Upper lobe of right lung (tissue), 1 donor: Measurements from ENCODE around the gene PPP1R2. TPM values are rescaled to one million over a fixed set of nuclear protein-coding genes. Genes with fewer than 3 reads are reported as not detected.

Experiments
- ATAC-seq: fragments of 200-7000 bp; cut with Tn5 transposase; one replicate; pipeline ENCODE4 v1.9.1; 2020; ENCODE audit warnings: mild to moderate bottlenecking, moderate library complexity
- DNase-seq: peaks from one replicate; pipeline ENCODE4 v3.0.0-alpha.2; 2020
- H3K27ac ChIP-seq: fragments of 200-600 bp; one replicate; pipeline ENCODE4 v1.8.0; 2022
- H3K27me3 ChIP-seq: fragments of 200-600 bp; one replicate; pipeline ENCODE4 v1.8.0; 2022; ENCODE audit warnings: mild to moderate bottlenecking
- H3K36me3 ChIP-seq: fragments of 200-600 bp; one replicate; pipeline ENCODE4 v1.8.0; 2022
- H3K4me1 ChIP-seq: fragments of 200-600 bp; one replicate; pipeline ENCODE4 v1.8.0; 2022
- H3K4me3 ChIP-seq: fragments of 200-600 bp; one replicate; pipeline ENCODE4 v1.8.0; 2022; ENCODE audit warnings: mild to moderate bottlenecking
- H3K9me3 ChIP-seq: fragments of 200-600 bp; one replicate; pipeline ENCODE4 v1.8.0; 2022
- intact Hi-C: fragments of 100-400 bp; cut with DNase I; formaldehyde crosslinking; loops from one replicate; pipeline ENCODE4 v1.11.0; 2022
- total RNA-seq: library from RNA; stranded (reverse); fragmentation: NEBNext Ultra II Directional; extraction: Animal tissue kit (Norgen Biotek cat#: 25700); gene quantifications from one replicate; pipeline ENCODE4 v1.2.1, GENCODE V29; 2021
- TF ChIP-seq, protein P1 (sequence below): fragments of 200-600 bp; IDR thresholded peaks from one replicate; pipeline ENCODE4 v1.8.0; 2022; ENCODE audit warnings: antibody characterized with exemption
- donor health status: DM: no; HTN: yes; CAD: no; lungs with severe emphysema.

Gene PPP1R2
- total RNA-seq, 1 donor from 2014 or later = 46.3 TPM

- no peaks in the 10 kb centered on the region for H3K36me3 ChIP-seq
- no peaks in the 10 kb centered on the region for H3K4me1 ChIP-seq
- TF ChIP-seq, protein P1, sequence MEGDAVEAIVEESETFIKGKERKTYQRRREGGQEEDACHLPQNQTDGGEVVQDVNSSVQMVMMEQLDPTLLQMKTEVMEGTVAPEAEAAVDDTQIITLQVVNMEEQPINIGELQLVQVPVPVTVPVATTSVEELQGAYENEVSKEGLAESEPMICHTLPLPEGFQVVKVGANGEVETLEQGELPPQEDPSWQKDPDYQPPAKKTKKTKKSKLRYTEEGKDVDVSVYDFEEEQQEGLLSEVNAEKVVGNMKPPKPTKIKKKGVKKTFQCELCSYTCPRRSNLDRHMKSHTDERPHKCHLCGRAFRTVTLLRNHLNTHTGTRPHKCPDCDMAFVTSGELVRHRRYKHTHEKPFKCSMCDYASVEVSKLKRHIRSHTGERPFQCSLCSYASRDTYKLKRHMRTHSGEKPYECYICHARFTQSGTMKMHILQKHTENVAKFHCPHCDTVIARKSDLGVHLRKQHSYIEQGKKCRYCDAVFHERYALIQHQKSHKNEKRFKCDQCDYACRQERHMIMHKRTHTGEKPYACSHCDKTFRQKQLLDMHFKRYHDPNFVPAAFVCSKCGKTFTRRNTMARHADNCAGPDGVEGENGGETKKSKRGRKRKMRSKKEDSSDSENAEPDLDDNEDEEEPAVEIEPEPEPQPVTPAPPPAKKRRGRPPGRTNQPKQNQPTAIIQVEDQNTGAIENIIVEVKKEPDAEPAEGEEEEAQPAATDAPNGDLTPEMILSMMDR = no peak
- H3K4me3 ChIP-seq = no peak overlapping the region
- DNase-seq (no peak), ATAC-seq (no peak)
- intact Hi-C loops = no loop called here
- no peak overlapping the region for H3K27ac ChIP-seq
- H3K27me3 ChIP-seq = peaks cover 11% of the 10 kb centered on the region
- H3K9me3 ChIP-seq = no peaks in the 10 kb centered on the region
Measured at GRCh38 chr3:195563317-195563716, 20.2 kb upstream of the PPP1R2 start.

- ATAC-seq (peak; percentile 21), DNase-seq (no peak)
- intact Hi-C loops = no loop called here
- Histone ChIP-seq H3K9me3 (no peaks in the 10 kb centered on the region), H3K4me3 (no peak overlapping the region), H3K4me1 (no peaks in the 10 kb centered on the region), H3K27me3 (peaks cover under 1% of the 10 kb centered on the region), H3K27ac (no peak overlapping the region), H3K36me3 (no peaks in the 10 kb centered on the region)
- TF ChIP-seq, protein P1 = no peak
Measured at GRCh38 chr3:195559723-195560409, 16.7 kb upstream of the PPP1R2 start.

DNA sequence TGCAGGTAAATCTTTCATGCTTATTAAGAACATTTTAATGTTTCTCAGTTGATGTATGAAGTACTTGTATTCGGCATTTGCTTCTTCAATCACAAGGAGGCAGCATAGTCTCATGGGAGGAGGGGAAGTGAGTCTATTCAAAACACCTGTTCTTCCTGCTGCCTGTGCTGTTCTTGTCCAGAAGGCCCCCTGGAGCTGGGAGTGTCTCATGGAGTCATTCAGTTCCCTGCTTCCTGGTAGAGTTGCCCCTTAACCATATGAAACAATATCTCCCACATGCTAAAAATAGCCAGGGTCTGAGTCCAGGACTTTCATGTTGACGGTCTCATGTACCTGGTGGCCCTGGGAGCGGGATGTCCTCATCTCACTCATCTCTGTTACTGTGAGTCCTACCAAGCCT lies 15.5 kb upstream of the PPP1R2 start:
- H3K4me1 ChIP-seq = no peaks in the 10 kb centered on the region
- no peak for DNase-seq
- ATAC-seq = peak; percentile 58
- H3K9me3 ChIP-seq = no peaks in the 10 kb centered on the region
- no peak overlapping the region for H3K27ac ChIP-seq
- H3K4me3 ChIP-seq = no peak overlapping the region
- intact Hi-C loops = no loop called here
- no peaks in the 10 kb centered on the region for H3K36me3 ChIP-seq
- no peaks in the 10 kb centered on the region for H3K27me3 ChIP-seq
- TF ChIP-seq, protein P1 = peak; percentile 40

DNA sequence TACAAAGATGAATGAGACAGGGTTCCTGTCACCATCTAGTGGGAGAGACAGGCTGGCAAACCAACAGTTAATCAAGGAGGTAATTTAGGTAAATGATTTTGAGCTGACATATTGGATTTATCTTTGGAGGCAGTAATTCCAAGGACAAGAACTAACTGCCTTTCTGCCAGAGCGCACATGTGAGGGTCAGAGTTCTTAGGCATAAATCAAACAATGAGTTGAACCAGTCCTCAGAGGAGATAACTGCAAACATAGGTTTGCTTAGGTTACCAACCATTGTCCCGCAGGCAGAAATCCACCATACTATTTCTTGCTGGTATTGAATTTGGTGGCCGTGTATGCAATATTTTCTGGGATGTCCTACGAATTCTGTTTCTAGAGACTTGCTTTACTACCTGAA lies 14.2 kb upstream of the PPP1R2 start:
- Histone ChIP-seq H3K4me1 (no peaks in the 10 kb centered on the region), H3K27me3 (no peaks in the 10 kb centered on the region), H3K9me3 (no peaks in the 10 kb centered on the region), H3K36me3 (no peaks in the 10 kb centered on the region), H3K4me3 (no peak overlapping the region), H3K27ac (no peak overlapping the region)
- DNase-seq = no peak
- TF ChIP-seq, protein P1 = no peak
- intact Hi-C loops = no loop called here
- ATAC-seq = no peak

GRCh38 chr3:195556390-195556789 lies 13.3 kb upstream of the PPP1R2 start:
- no peaks in the 10 kb centered on the region for H3K9me3 ChIP-seq
- no peak overlapping the region for H3K4me3 ChIP-seq
- no peak overlapping the region for H3K27ac ChIP-seq
- DNase-seq = no peak
- no peaks in the 10 kb centered on the region for H3K4me1 ChIP-seq
- H3K36me3 ChIP-seq = no peaks in the 10 kb centered on the region
- no peaks in the 10 kb centered on the region for H3K27me3 ChIP-seq
- TF ChIP-seq, protein P1 = peak; percentile 36
- intact Hi-C loops = no loop called here
- ATAC-seq = peak; percentile 65

GRCh38 chr3:195555110-195555509 lies 12.0 kb upstream of the PPP1R2 start:
- DNase-seq = no peak
- no peaks in the 10 kb centered on the region for H3K27me3 ChIP-seq
- no peaks in the 10 kb centered on the region for H3K9me3 ChIP-seq
- no peaks in the 10 kb centered on the region for H3K36me3 ChIP-seq
- no peak overlapping the region for H3K4me3 ChIP-seq
- TF ChIP-seq, protein P1 = no peak
- H3K27ac ChIP-seq = no peak overlapping the region
- intact Hi-C loops = no loop called here
- no peak for ATAC-seq
- H3K4me1 ChIP-seq = peaks cover 10% of the 10 kb centered on the region
